GM18507 (cell line): ENCODE data around the gene GJA5.

Experiments
- DNase-seq: peaks from one replicate; pipeline ENCODE4 v3.0.0; 2011; ENCODE audit warnings: low read depth; ENCODE audit not compliant: insufficient read length; ENCODE audit errors: extremely low spot score
- FAIRE-seq: peaks from 2 replicates; lab custom pipeline; 2011; peaks lifted over from hg19 to GRCh38; lab: Jason Lieb, UNC

The GJA5 gene

DNA sequence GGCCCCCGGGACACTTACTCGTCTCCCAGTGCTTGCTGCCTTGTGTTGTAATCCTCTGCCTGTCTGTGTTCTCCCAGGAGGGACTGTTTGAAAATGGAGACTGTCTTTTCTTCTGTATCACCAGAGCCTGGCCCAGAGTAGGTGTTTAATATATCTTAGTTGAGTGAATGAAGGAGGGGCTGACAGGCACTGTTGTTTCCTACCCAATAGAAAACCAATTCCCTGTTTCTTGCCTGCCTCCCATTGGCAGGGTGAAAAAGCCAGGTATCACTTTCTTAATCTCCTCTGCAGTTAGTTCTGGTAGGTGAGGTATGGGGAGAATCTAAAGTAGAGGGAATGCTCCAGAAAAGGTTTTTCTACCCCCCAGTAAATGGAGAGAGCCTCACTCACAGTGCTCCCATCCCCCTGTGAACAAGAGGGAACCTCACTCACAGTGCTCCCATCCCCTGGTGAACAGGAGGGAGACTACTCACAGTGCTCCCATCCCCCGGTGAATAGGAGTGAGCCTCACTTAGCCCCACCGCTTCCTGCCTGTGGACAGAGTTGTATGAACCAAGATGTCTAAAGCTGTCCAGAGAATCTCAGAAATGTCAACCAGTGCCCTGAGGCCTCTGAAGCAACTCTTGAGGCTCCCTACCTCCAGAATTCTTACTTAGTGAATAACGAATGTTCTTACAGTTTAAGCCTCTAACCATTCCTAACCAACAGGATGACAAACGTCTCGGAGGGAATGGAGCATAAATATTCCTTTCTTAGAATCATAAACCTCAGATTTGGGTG lies at the start of gene GJA5:
Gene GJA5, minus strand, starts transcription at position 122 of the 780 bp plus-strand sequence. CDS start 1,364 bp downstream, outside the sequence.
- DNase-seq = no peak
- no peak for FAIRE-seq

DNA sequence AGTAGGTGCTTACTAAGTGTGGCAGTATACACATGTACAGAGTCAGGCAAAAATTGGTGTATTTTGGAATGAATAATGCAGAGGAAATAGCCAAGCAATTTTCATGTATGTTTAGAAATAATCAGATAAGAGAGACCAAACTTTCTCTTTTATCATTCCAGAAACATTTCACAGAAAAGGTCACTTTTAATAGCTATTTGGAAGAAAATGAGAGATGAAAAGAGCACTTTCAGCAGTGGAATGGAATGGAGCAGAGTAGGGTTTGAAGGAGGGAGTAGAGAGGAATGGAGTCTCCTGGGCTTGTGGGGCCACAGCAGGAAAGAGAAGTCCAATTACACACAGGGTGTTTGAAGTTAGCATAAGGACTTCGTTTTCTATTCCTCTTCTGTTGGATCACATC lies 48.8 kb upstream of the GJA5 start:
- FAIRE-seq = no peak
- DNase-seq = no peak

DNA sequence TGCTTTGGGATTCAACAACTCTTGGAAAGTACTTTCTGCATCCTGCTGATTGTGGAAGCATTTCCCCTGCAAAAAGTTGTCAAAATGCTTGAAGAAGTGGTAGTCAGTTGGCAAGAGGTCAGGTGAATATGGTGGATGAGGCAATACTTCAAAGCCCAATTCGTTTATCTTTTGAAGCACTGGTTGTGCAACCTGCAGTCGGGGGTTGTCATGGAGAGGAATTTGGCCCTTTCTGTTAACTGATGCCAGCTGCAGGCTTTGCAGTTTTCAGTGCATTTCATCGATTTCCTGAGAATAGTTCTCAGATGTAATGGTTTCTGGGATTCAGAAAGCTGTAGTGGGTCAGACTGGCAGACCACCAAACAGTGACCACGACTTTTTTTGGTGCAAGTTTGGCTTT lies 47.6 kb upstream of the GJA5 start:
- DNase-seq (no peak), FAIRE-seq (no peak)

DNA sequence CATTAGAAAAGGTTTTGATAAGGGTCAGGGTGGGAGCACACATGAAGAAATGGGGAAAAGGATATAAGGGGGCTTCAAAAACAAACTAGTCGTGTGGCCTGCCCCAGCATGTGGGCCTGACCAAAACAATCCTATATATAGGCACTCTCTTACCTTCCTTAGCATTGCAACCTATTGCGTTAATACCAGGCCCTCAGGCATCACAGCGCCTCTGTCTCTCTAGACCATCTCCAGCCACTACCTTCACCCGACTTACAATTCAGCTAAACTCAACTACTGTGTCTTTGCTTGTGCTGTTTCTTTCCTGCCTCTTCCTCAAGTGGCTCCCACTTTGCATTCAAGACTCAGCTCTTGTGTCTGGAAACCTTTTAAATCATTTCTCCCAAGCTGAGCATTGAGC lies 47.0 kb upstream of the GJA5 start:
- DNase-seq (no peak), FAIRE-seq (no peak)

DNA sequence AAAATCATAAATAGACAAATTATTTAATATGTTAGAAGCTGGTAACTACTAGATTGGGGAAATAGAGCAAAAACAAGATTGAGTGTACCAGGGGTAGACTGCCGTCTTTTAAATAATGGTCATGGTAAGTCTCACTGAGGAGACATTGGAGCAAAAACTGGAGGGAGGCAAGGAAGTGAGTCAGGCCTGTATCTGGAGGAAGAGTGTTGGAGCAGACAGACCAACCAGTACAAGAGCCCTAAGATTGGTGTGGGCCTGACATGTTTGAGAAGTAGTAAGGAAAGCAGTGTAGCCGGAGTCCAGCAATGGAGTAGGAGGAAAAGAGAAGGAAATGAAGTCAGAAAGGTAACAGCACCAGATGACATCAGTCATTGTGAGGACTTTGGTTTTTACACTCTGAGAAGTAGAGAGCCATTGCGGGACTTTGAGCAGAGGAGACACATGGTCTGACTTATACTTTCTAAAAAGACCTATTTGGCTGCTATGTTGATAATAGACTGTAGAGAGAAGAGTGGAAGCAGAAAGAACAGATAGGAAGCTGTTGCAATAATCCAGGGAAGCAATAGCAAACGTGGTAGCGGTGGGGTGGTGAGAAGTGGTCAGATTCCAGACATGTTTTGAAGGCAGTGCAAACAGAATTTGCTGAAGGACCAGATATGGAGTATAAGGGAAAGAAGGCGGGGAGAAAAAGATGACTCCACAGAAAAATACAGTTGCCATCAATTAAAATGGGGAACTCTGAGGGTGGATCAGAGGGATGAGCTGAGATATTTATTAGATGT lies 44.7 kb upstream of the GJA5 start:
- FAIRE-seq = no peak
- DNase-seq = no peak

DNA sequence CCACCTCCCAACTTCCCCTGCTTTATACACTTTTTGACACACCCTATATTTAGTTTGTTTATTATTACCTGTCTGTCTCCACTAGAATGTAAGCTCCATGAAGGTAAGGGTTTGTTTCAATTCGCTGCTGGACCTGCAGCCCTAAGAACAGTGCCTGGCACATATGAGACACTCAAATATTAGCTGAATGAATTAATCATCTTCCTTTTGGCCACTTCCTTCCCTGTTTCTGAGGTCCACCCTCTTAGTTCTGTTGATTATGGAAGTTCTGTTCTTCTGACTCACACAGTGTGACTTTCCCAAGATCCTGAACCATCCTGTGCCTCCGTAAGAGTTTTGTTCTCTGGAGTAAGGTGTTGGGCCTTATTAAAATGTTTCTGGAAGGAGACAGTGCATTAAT lies 40.4 kb upstream of the GJA5 start:
- no peak for DNase-seq
- FAIRE-seq = no peak

DNA sequence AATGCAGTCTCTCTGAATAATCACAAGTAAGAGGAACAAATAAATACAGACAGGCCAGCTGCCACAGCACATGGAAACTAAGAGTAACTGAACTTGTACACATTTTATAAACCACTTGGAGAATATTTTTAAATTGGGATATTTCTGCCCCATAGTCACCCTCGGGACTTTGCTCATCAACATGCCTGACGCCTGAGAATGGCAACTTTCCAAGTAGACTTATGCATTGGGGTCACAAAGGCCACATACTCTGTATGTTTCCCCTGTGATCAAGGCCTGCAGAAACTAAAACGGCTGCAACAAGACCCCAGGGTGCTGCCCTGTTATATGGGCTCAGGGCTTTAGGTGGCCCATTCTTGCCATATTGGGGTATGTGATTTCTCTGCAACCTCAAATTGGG lies 38.3 kb upstream of the GJA5 start:
- FAIRE-seq = no peak
- DNase-seq = no peak

DNA sequence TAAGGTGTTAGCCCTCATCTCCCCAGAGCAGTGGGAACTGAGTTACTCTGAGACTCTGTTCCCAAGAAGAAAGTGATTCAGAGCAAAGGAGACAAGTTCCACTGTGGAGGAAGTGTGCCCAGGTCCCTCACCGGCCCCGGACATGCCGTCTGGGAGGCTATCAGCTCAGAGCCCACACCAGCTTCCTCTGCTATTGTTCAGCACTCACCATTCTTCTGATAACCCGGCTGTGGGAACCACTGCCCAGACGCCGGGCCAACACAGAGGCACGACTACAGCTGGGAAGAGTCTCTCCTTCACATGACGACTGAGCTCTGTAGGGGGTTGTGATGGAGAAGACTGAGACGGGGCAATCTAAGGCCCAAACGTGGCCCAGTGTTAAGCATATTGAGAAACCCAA lies 34.2 kb upstream of the GJA5 start:
- DNase-seq = no peak
- FAIRE-seq = no peak

DNA sequence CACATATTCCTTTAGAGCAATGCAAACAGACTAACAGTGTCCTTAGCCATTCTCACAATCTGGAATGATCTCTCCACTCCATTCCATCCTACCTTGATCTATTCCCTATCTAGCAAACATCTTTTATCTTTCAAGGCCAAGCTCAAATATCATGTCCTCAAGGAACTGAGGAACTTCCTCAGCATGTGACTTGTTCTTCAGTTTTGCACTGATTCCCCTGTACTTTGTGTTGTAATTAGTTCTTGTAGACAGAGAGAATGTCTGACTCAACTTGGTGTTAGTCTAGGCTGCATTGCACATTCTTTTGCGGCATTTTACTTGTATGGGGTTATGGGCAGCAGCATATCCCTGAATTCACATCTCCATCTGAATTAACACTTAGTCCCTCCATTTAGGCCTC lies 31.5 kb upstream of the GJA5 start:
- FAIRE-seq (no peak), DNase-seq (no peak)

DNA sequence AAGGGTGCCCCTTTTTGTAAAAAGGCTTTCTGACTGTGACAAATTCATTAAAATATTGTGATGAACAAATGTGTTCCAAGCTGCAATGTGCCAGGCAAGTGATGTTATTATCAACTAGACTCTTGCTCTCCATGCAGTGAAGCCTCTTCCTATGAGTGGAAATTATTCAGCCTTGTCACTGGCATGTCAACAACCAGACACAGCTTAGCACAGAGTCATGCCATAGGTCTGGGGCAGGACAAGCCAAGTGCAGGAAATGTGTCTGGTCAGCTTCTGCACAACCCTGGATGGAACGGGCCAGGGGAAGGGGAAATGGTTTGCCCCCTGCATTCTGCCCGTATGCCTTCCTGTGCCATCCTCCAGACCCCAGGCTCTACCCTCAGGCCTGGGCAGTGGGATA lies 27.4 kb upstream of the GJA5 start:
- DNase-seq = no peak
- FAIRE-seq = no peak

DNA sequence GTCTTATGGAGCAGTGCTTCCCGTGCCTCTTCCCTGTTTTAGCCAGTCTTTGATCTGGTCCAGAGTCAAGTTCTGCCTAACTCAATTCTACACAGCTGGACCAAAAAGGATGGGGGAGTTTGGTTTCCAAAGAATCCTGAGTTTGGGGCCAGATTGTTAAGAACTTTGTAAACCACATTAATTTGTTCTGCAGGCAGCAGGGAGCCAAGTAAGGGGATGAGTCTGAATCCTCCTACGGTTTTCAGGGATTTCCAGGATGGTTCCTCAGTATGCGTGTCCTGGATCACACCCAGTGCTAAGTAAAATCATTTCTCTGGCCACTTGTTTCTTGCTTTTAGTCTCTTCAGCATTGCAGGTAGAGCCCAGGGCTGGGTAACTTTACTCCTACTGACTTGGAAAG lies 26.1 kb upstream of the GJA5 start:
- DNase-seq = no peak
- no peak for FAIRE-seq

DNA sequence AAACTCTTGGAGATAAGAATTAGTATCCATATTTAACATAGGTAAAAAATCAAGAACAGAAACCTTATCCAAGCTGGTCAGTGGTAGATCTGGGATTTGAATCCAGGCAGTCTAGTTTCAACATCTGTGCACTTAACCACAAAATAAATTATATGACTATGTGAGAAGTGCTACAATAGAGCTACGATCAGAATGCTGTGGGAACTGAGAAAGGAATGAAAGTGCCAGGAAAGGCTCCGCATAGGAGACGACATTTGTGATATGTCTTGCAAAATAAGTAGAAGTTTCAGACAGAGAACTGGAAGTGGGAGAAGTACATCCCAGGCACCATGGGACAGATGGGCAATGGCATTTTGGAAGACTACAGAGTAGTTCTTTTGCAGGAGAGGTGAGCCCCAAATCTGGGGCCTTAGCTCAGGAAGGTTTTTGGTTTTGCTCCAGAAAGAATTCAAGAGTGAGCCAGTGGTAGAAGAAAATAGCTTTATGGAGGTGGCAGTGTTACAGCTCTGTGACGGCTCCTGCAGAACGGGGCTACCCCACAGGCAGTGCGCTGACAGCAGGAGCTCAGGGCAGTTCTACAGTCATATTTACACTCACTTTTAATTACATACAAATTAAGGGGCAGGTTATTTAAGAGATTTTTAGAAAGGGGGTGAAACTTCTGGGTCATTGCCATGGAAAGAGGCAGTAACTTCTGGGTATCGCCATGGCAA lies 25.5 kb upstream of the GJA5 start:
- FAIRE-seq (no peak), DNase-seq (no peak)

DNA sequence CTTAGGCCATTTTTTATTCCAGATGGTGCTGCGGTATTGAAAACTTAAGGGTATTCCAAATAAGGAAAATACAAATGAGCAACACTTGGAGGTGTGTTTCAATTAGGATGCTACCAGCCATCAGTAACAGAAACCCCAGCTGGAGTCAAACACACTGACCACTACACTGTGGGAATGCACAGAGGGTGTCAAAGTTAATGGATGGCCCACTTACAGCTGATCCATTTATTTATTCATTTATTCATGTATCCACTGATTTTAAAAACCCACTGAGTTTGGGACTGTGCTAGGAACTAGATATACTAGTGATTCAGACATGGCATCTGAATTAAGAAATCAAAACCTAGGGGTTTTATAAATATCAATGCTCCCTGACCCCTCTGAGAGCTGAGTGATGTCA lies 24.5 kb upstream of the GJA5 start:
- FAIRE-seq (no peak), DNase-seq (no peak)

DNA sequence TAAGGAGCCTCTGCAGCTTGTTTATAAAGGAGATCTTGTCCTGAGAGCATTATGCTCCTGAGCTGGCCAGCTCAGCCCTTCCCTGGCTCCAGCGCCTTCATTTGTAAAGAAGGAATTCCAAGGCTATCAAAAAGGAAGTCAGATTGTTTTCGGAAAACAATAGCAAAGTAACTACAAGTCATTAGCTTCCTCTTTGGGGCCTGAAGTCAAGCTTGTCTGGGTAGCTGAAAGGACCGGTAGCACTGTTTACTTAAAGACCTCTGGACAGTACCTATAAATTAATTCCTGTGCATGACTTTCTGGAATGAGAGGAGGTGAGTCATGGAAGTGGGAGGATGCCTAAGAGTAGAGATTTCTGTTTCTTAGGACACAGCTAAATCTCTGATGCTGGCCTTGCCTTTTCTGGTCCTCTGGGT lies 20.7 kb upstream of the GJA5 start:
- no peak for DNase-seq
- no peak for FAIRE-seq

DNA sequence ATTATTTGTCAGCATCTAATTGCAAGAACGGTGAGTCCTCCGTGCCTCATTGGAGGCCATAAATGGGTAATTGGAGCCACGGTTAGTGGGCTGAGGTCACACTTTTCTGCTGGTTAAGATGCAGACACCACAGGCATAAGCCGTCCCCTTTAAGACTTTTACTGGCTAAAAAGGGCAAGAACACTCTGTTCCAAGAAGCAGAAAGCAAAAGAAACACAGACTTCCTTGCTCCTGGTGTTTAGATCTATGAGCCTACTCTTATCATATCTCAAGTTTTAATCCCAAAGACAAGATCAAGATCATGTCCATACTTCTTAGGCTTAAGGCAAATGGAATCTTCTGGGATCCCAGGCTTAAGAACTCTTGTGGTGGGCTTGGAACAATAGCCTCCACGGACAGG lies 17.3 kb upstream of the GJA5 start:
- FAIRE-seq = no peak
- no peak for DNase-seq

DNA sequence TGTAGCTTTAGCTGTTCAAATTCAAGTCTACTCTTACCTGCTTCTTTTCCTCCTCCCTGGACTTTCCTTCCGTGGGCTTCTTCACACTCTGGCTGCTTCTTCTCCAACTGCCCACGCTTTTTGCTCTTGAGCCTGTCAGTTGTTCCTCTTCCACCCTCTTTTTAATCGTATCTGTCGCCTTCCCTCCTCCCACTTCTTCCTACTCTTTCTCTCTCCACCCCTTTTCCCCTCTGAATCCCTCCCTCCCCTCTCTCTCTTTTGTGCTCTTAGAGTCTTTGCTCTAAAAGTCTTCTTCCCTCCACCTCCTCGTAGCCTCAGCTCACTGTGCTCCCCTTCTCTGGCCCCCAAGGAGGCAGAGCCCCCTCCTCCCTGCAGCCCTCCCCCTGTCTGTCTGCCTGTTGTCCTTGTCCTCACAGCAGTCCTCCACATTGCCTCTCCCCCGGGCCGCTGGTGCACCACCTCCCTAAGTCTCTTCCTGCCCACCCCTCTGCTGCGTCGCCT lies 12.9 kb upstream of the GJA5 start:
- FAIRE-seq (no peak), DNase-seq (no peak)

DNA sequence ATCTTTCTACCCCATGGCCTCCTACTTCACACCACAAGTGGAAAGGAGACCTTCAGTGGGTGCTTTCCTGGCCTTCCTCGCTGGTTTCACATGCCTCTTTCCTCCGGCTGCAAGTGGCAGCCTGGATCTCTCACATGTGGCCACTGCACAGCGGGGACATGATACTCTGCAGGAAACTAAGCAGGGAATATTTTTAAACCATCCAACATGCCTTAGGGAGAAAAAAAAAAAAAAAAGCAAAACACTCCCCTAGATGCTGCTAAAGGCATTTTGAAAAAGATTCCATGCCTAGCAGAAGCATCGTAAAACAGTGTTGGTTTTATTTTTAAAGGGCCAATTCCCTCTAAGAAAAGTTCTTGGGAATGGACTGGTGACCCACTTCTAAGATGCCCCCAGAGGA lies 12.2 kb upstream of the GJA5 start:
- DNase-seq = no peak
- FAIRE-seq = no peak

DNA sequence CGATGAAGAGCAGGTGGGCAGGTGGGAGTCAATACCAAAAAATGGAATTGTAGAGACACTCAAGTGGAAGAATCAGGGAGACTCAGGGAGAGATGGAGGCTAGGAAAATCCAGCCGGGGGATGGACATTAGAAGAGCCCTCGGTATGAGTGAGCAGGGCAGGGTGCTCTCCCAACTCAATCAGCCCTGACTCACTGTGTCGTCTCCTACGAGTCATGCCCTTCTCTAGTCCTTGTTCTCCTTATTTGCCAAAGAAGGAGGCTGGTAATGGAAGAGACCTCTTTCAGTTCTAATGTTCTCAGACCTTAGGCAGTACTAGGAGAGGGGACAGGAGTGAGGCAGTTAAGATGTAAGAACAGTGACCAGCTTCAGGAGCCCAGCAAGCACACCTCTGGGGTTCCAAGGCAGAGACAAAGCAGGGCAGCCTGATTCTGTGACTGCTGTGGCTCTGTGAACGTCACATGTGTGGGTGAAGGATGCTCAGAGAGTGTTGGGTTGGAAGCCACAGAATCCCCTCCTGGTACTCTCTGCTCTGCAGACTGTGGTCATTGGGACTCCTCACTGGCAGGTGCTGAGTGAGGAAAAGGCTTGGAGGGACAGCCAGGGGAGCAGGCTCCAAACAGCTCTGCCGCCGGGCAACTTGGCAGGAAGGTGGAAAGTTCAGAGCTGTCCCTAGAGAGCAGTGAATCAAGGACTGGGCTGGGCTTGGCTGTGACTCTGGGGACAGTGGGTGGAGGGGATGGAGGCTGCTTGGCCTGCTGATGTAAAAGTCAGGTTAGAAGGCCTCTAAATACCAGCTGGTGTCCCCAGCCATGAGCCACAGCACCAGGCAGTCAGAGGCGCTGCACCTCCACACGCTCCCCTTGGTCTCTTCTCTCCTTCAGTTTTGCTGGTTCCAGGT lies 11.1 kb upstream of the GJA5 start:
- no peak for DNase-seq
- FAIRE-seq = no peak

DNA sequence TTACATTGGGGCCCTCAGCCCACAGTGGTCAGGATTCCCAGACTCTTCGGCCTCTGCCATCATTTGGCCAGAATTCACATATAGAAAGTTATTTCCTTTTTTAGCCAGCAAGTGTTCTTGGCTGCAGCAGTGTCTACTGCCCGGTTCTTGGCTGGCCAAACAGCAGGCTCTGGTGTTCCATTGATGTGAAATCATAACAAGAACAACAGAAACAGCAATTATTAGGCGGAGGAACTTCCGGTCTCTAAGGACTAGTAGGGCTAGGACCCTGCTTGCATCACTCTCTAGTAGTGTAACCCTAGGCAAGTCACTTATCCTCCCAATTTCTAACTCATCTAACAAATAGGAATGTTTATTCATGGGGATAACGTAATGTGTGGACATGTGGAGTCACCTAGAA lies 8.7 kb upstream of the GJA5 start:
- FAIRE-seq (no peak), DNase-seq (no peak)
